ENCODE data around the gene IFNG-AS1.

GRCh38 chr12:68001486-68002466, 12.5 kb downstream of the IFNG-AS1 start:
- no peak for TF ChIP-seq CTCF (IDR thresholded peaks at IDR 0.05 in 4 of 5, conservative IDR thresholded peaks at IDR 0.05 in 1 of 5)
- no peak for TF ChIP-seq POLR2A (IDR thresholded peaks at IDR 0.05)
